ENCODE data around the gene MTA2.
"Not testable (repeated sequence)": the region's sequence is repeated elsewhere in the genome, so short reads cannot be mapped to it uniquely, and the experiment has no call there.

Gene MTA2

GRCh38 chr11:62593434-62594044 is 8.1 kb downstream of the MTA2 start:
- in situ Hi-C loops (cut with MboI; ENCODE audit: low sequenced_read_pairs), result loop anchor here (10.0 kb wide), 1 partner anchor 111 kb away; the partner anchor contains the start of genes BSCL2 and GNG3

DNA sequence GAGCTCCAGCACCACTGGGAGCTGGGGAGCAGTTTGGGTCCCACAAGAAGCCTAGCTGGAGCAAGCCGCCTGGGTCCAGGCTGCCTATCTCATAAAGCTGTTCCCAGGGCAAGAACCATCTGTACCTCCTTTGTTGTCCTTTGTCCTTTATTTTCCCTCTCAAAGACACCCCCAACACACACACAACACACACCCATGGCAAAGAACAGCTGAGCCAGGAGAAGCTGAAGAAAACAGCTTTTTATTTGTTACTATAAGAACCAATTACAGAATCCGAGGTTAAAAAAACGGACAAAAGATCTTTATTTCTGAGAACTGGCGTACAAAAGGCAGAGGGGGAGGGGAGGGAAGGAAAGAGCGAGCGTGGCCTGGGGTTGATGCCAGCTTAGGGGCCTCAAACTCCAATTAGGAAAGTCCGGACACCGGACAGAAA is 8.7 kb downstream of the MTA2 start:
- in situ Hi-C loops (cut with MboI; ENCODE audit: low sequenced_read_pairs), result loop anchor here (10.0 kb wide), 1 partner anchor 112 kb away; the partner anchor contains the start of genes BSCL2 and GNG3

DNA sequence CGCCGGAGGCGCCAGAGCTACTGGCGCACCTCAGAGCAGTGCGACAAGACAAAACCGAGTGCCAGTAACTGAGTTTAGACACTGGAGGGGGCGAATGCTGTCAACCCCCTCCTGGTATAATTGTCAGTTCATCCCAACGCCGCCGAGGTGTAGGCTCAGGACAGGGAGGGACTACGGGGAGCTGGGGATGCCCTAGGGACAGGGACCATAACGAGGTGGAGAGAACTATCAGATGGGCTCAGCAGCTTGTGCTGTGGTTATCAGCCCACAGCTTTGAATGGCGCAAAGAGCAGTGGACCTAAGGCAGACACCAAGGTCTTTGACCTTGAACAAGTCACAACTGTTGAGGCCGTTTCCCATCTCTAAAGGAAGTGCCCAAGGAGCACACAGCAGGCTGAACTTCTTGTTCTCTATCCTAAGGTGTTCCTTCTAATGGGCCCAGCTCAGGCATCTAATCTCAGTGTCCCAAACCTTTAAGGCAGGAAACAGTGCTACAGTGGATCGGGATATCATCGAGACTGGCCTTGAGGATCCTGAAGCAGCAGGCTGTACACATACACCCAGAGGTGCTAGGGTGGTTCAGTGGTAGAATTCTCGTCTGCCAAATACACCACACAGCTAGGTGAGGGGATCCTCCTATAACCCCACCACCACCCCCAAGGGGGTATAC is 9.4 kb downstream of the MTA2 start:
- in situ Hi-C loops (cut with MboI; ENCODE audit: low sequenced_read_pairs), result loop anchor here (10.0 kb wide), 1 partner anchor 113 kb away; the partner anchor contains the start of genes BSCL2 and GNG3

GRCh38 chr11:62591448-62592145 is 10.1 kb downstream of the MTA2 start, which contains the start of gene TUT1:
TUT1 (minus strand) TSS chr11:62591523; CDS start chr11:62591485, 38 bp downstream.
- in situ Hi-C loops (cut with MboI; ENCODE audit: low sequenced_read_pairs), result loop anchor here (10.0 kb wide), 1 partner anchor 113 kb away; the partner anchor contains the start of genes BSCL2 and GNG3

DNA sequence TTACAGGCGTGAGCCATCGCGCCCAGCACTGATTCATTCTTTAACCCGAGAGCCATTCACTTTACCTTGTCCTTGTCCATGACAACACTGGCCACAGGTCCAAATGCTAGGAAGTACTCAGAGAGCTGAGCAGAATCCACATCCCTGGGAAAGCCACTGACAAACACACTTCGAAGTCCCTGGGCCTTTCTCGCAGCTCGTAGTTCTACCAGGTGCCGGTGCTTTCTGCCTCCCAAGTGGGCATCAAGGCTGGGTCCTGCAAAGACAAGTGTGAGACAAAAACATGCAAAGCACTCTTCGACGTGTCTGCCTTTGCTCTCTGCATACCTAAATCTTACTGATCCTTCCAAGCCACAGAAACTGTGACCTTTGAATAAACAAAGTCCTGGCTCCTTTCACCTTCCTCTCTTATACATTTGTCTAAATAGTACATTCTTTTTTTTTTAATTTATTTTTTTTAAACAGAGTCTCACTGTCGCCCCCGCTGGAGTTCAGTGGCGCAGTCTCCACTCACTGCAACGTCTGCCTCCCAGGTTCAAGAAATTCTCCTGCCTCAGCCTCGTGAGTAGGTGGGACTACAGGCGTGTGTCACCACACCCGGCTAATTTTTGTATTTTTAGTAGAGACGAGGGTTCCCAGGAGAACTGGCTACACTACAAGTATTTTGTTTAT is 12.6 kb downstream of the MTA2 start:
- in situ Hi-C loops (cut with MboI; ENCODE audit: low sequenced_read_pairs), result no loop called here

DNA sequence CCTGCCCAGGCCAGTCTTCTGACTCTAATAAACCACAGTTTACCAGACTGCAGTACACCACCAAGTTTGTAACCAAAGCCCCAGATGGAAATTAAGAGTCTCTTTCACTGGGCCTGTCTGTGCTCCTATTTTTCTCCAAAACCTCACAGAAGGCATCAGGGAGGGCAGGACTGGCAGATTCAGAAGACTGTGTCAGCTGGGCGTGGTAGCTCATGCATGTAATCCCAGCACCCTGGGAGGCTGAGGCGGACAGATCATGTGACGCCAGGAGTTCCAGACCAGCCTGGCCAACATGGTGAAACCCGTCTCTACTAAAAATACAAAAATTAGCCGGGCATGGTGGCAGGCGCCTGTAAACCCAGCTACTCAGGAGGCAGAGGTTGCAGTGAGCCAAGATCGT is 16.3 kb downstream of the MTA2 start:
- in situ Hi-C loops (cut with MboI; ENCODE audit: low sequenced_read_pairs), result not testable (repeated sequence)

DNA sequence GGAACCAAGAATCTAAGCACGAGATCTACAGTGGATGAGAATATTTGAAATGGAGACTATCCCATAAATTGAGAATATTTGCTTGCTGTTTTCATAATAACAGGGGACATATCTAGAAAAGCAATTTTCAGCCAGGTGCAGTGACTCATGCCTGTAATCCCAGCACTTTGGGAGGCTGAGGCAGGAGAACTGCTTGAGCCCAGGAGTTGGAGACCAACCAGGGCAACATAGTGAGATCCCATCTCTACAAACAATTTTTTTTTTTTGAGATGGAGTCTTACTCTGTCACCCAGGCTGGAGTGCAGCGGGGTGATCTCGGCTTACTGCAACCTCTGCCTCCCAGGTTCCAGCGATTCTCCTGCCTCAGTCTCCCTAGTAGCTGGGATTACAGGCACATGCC is 19.9 kb downstream of the MTA2 start:
- in situ Hi-C loops (cut with MboI; ENCODE audit: low sequenced_read_pairs), result not testable (repeated sequence)

- in situ Hi-C loops (cut with MboI; ENCODE audit: low sequenced_read_pairs), result no loop called here
Observed at GRCh38 chr11:62580959-62581715, 20.5 kb downstream of the MTA2 start.

- in situ Hi-C loops (cut with MboI; ENCODE audit: low sequenced_read_pairs), result no loop called here
Observed at GRCh38 chr11:62579252-62579651, 22.4 kb downstream of the MTA2 start.

GRCh38 chr11:62578541-62578940 is 23.1 kb downstream of the MTA2 start:
- in situ Hi-C loops (cut with MboI; ENCODE audit: low sequenced_read_pairs), result no loop called here

DNA sequence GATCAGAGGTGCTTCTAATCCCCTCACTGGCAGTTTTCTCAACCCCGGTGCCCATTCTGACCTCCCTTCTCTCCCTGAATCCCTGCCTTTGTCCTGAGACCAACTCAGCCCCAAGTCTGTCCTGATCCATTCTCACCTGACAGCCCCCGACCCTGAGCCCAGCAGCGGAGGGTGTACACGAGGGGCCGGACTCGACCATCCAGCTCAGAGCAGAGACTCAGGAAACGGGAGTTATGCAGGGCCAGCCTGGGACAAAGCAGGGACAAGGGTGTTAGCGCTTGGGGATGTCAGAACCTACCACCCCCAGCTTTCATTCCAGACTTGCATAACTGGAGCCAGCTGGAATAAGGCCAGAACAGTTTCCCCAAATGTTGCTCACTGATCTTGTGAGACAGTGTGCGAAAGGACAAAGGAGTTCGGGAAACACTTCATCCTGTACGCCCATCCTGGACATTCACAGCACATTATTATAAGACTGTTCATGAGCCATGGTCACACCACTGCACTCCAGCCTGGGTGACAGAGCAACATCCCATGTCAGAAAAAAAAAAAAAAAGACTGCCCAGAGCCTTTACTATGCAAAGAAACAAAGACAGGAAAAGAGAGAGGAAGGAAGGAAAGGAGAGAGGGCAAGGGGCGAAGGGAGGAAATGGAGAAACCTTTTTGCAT is 24.5 kb downstream of the MTA2 start:
- in situ Hi-C loops (cut with MboI; ENCODE audit: low sequenced_read_pairs), result no loop called here

- in situ Hi-C loops (cut with MboI; ENCODE audit: low sequenced_read_pairs), result no loop called here
Observed at GRCh38 chr11:62575837-62576236, 25.8 kb downstream of the MTA2 start.

GRCh38 chr11:62575156-62575555 is 26.5 kb downstream of the MTA2 start:
- in situ Hi-C loops (cut with MboI; ENCODE audit: low sequenced_read_pairs), result no loop called here

DNA sequence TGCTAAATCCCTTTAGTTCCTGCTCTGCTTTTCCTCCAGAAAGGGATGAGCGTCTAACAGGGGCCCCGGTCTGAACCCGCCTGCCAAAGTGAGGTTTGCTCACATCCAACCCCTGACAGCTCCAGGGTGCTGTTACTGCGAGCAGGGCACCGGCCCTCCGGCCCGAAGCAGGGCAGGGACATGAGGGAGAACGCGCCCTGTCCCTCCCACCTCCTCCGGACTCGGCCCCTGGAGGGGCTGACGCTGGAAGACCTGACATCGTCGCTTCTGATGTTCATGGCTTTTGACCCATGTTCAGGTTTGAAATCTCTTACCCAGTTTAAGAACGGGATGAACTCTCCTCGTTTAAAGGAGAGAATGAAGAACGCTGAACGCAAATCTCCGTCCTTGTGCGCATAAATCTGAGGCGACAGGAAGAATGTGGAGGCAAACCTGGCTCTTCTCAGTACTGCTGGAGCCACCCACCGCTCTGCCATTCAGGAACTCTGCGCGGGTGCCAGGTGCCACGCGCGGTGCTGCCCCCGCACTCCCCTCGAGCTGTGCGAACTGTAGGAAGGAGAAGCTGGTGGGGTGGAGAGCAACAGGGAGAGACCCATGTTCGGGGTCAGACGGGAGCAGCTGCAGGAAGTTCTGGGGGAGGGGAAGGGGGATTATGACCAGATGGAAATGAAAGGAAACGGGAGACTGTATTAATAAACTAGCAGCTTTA is 27.1 kb downstream of the MTA2 start:
- in situ Hi-C loops (cut with MboI; ENCODE audit: low sequenced_read_pairs), result loop anchor here (25.0 kb wide), 1 partner anchor 162 kb away; the partner anchor contains the start of gene SCGB1A1

- in situ Hi-C loops (cut with MboI; ENCODE audit: low sequenced_read_pairs), result loop anchor here (25.0 kb wide), 1 partner anchor 161 kb away; the partner anchor contains the start of gene SCGB1A1
Observed at GRCh38 chr11:62573592-62574362, 27.9 kb downstream of the MTA2 start, which contains the start of gene EEF1G. EEF1G (minus strand) TSS chr11:62573891; CDS start chr11:62573842, 49 bp downstream.

DNA sequence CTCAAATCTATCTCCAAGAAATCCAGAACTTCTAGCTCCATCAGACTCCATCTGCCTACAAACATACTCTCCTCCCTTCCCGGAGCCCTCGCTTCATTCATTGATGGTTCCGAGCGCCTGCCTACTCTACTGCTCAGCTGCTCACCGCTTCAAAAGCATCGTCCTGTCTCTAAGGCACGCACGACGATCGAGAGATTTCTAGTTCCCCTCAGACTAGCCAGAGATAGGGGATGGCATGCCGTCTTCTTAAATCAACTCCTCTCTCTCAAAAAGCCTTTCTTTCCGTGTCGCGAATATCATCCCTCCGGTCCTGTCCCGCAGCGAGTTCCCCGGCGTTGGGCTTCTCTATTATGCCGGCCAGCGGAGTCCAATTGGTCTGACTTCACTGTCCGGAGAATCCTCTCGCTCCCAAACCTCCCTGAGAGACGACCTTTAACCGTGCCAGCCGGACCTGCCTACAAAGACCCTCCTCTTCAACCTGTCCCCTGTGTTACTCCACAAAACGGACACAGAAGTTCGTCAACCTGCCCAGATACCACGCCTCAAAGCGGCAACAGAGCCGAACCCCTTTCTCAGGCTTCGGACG is 28.6 kb downstream of the MTA2 start:
- in situ Hi-C loops (cut with MboI; ENCODE audit: low sequenced_read_pairs), result loop anchor here (25.0 kb wide), 1 partner anchor 161 kb away; the partner anchor contains the start of gene SCGB1A1

GRCh38 chr11:62572431-62572830 is 29.2 kb downstream of the MTA2 start:
- in situ Hi-C loops (cut with MboI; ENCODE audit: low sequenced_read_pairs), result loop anchor here (25.0 kb wide), 1 partner anchor 160 kb away; the partner anchor contains the start of gene SCGB1A1

Measured in HL-60/S4 treated with retinoic acid at 250 ng/mL for 4 days and 3 days (cell line).